Measurements from ENCODE around the gene GMCL1. TPM values are rescaled to one million over a fixed set of nuclear protein-coding genes. Genes with fewer than 3 reads are reported as not detected.

The GMCL1 gene
- total RNA-seq, 1 experiment from 2014 or later = 20.8 TPM

Other genes starting within 250 kb of the GMCL1 start
- gene AAK1, start 185.9 kb upstream of the GMCL1 start, total RNA-seq (2021) = 40.1 and 40.5 TPM in 2 replicates
- 5.1 and 6.5 TPM in 2 replicates for gene ANXA4, start 87.5 kb upstream of the GMCL1 start, total RNA-seq (2021)
- 72.5 and 76.3 TPM in 2 replicates for gene SNRNP27, start 64.3 kb downstream of the GMCL1 start, total RNA-seq (2021)
- gene MXD1, start 85.4 kb downstream of the GMCL1 start, total RNA-seq (2021) = 2.7 and 3.7 TPM in 2 replicates
- 0.59 and 0.73 TPM in 2 replicates for gene ASPRV1, start 132.0 kb downstream of the GMCL1 start, total RNA-seq (2021)